Suprapubic skin (tissue), 3 donors: ENCODE measurements around the gene PRKN.

Experiments
- EP300 ChIP-seq: sonication (generic); formaldehyde crosslinking; IDR thresholded peaks from one replicate; pipeline ENCODE4 v1.6.1; 2017; ENCODE audit warnings: antibody characterized with exemption
- TF ChIP-seq, protein P1 (sequence below), 2 donors: fragments of 200-600 bp in 1 of 2; fragments of 450-650 bp in 1 of 2; sonication (generic) in 1 of 2; IDR thresholded peaks; one replicate each; pipeline ENCODE4 v1.5.1; 2016 to 2019; ENCODE audit warnings: antibody characterized with exemption in 2 of 2, mild to moderate bottlenecking in 1 of 2, moderate library complexity in 1 of 2

DNA sequence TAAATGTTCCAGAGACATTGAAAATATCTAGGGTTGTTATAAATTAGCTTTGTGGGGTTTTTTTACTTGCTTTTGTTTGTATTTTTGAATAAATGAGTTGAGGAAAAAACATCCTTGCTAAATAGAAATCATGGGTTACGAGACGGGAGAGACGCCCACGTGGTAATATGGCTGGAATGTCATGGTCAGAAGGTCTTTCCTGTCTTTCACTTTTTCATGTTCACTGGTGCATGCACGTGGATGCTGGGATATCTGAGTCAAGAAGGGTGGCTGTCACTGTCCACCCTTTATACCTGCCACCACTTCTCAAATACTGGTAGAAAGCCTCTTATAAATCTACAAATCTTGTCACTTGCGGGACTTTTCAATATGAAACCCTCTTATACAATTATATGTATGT is 1195.0 kb downstream of the PRKN start:
- TF ChIP-seq EP300, result no peak
- TF ChIP-seq, protein P1, sequence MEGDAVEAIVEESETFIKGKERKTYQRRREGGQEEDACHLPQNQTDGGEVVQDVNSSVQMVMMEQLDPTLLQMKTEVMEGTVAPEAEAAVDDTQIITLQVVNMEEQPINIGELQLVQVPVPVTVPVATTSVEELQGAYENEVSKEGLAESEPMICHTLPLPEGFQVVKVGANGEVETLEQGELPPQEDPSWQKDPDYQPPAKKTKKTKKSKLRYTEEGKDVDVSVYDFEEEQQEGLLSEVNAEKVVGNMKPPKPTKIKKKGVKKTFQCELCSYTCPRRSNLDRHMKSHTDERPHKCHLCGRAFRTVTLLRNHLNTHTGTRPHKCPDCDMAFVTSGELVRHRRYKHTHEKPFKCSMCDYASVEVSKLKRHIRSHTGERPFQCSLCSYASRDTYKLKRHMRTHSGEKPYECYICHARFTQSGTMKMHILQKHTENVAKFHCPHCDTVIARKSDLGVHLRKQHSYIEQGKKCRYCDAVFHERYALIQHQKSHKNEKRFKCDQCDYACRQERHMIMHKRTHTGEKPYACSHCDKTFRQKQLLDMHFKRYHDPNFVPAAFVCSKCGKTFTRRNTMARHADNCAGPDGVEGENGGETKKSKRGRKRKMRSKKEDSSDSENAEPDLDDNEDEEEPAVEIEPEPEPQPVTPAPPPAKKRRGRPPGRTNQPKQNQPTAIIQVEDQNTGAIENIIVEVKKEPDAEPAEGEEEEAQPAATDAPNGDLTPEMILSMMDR (IDR thresholded peaks at IDR 0.05), result no peak
